Measurements from ENCODE around the gene GGA1. TPM values are rescaled to one million over a fixed set of nuclear protein-coding genes. Genes with fewer than 3 reads are reported as not detected.

The GGA1 gene
- polyA plus RNA-seq, 1 of the 3 experiments (the other 2 are of a cell fraction): 81.1 TPM

GRCh38 chr22:37625737-37626136, 17.1 kb downstream of the GGA1 start (continued):
- TF ChIP-seq MEF2A (IDR thresholded peaks at IDR 0.05; ENCODE audit: borderline replicate concordance, low read depth): no peak
- no peak for TF ChIP-seq USF2 (IDR thresholded peaks at IDR 0.05; ENCODE audit: borderline replicate concordance, low read depth, low read length)
- no peak for TF ChIP-seq RXRA (IDR thresholded peaks at IDR 0.05; ENCODE audit: borderline replicate concordance, low read depth)
- no peak for TF ChIP-seq EZH2phosphoT487 (IDR thresholded peaks at IDR 0.05; ENCODE audit: borderline replicate concordance, low read depth)
- no peak for TF ChIP-seq RAD21 (IDR thresholded peaks at IDR 0.05; ENCODE audit: low read length)
- no peak for TF ChIP-seq TCF12 (IDR thresholded peaks at IDR 0.05)
- TF ChIP-seq EP300 (IDR thresholded peaks at IDR 0.05; ENCODE audit: borderline replicate concordance in 1 of 2, low read depth in 1 of 2, low read length in 1 of 2): no peak
- TF ChIP-seq PBX3 (IDR thresholded peaks at IDR 0.05): no peak

- ChIA-PET POLR2A (interaction anchor here (1.6 to 1.8 kb wide), 2 partner anchors 8 to 11 kb away, joined by 6 to 8 read pairs; no protein-coding TSS in a partner anchor), CTCF (interaction anchor here (1.2 to 34.3 kb wide), 6 partner anchors 11 to 108 kb away, joined by 3 to 898 read pairs (median 6); partner anchors contain the start of genes LGALS1, NOL12 and PDXP)
- 91% methylated on average over 6 of the region's 11 CpGs for WGBS (ENCODE audit: low lambda C conversion rate)
- no peak for DNase-seq
- no peaks in the 10 kb centered on the region for H3K79me2 ChIP-seq (ENCODE audit: insufficient read depth)
- no peak overlapping the region for H3K4me2 ChIP-seq
- no peak overlapping the region for H2AFZ ChIP-seq (ENCODE audit: low read depth)
- H3K4me3 ChIP-seq (ENCODE audit: low read depth in 2 of 2, low read length in 1 of 2): no peak overlapping the region
- H3K27ac ChIP-seq (ENCODE audit: low read depth in 2 of 2, low read length in 1 of 2): no peak overlapping the region
- H3K27me3 ChIP-seq (ENCODE audit: insufficient read depth): no peaks in the 10 kb centered on the region
- H3F3A ChIP-seq (replicated peaks; ENCODE audit: insufficient read depth): peaks cover 11% of the 10 kb centered on the region
- no peak overlapping the region for H3K9ac ChIP-seq
- H3K4me1 ChIP-seq (ENCODE audit: control insufficient read depth in 1 of 2, insufficient read depth in 2 of 2, low read depth in 1 of 2, low read length in 1 of 2): peaks cover 0 to 4% of the 10 kb centered on the region in 2 experiments; a peak in 1 of 4 replicates
- H3K9me2 ChIP-seq: no peaks in the 10 kb centered on the region
- no peaks in the 10 kb centered on the region for H4K20me1 ChIP-seq (ENCODE audit: insufficient read depth)
- H3K36me3 ChIP-seq (replicated peaks in 1 of 2; ENCODE audit: control insufficient read depth in 1 of 2, insufficient read depth in 2 of 2, low read length in 1 of 2): peaks cover 5 to 35% of the 10 kb centered on the region in 2 experiments
- no peaks in the 10 kb centered on the region for H3K9me3 ChIP-seq
- TF ChIP-seq POLR2AphosphoS5 (IDR thresholded peaks at IDR 0.05; ENCODE audit: low read depth, low read length) (no peak), MAX (IDR thresholded peaks at IDR 0.05; ENCODE audit: low read depth) (no peak), USF2 (IDR thresholded peaks at IDR 0.05; ENCODE audit: borderline replicate concordance, low read depth, low read length) (no peak), ELF1 (IDR thresholded peaks at IDR 0.05) (no peak), NRF1 (IDR thresholded peaks at IDR 0.05; ENCODE audit: low read depth, low read length) (no peak), EP300 (IDR thresholded peaks at IDR 0.05; ENCODE audit: borderline replicate concordance in 1 of 2, low read depth in 1 of 2, low read length in 1 of 2) (no peak), USF1 (IDR thresholded peaks at IDR 0.05; ENCODE audit: borderline replicate concordance, low read depth) (no peak), CTCF (IDR thresholded peaks at IDR 0.05) (no peak), MXI1 (IDR thresholded peaks at IDR 0.05; ENCODE audit: low read depth, low read length) (no peak), IRF3 (IDR thresholded peaks at IDR 0.05; ENCODE audit: low read depth, low read length) (no peak), REST (IDR thresholded peaks at IDR 0.05; ENCODE audit: low read depth, low read length) (no peak), MEF2A (IDR thresholded peaks at IDR 0.05; ENCODE audit: borderline replicate concordance, low read depth) (no peak)
These were observed 17.5 kb downstream of the GGA1 start for GRCh38 chr22:37626144-37626543.
